ENCODE data around the gene MITF.

The MITF gene

GRCh38 chr3:69745505-69745904, 6.2 kb downstream of the MITF start:
- TF ChIP-seq, protein P1, sequence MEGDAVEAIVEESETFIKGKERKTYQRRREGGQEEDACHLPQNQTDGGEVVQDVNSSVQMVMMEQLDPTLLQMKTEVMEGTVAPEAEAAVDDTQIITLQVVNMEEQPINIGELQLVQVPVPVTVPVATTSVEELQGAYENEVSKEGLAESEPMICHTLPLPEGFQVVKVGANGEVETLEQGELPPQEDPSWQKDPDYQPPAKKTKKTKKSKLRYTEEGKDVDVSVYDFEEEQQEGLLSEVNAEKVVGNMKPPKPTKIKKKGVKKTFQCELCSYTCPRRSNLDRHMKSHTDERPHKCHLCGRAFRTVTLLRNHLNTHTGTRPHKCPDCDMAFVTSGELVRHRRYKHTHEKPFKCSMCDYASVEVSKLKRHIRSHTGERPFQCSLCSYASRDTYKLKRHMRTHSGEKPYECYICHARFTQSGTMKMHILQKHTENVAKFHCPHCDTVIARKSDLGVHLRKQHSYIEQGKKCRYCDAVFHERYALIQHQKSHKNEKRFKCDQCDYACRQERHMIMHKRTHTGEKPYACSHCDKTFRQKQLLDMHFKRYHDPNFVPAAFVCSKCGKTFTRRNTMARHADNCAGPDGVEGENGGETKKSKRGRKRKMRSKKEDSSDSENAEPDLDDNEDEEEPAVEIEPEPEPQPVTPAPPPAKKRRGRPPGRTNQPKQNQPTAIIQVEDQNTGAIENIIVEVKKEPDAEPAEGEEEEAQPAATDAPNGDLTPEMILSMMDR (IDR thresholded peaks at IDR 0.05; ENCODE audit: low read depth, low read length, missing control alignments), result no peak
- DNase-seq (ENCODE audit: extremely low read depth, low read depth), result no peak
- H3K4me3 ChIP-seq (replicated peaks; ENCODE audit: low read depth, low read length), result no peak overlapping the region

- H3K4me3 ChIP-seq (replicated peaks; ENCODE audit: low read depth, low read length), result no peak overlapping the region
- TF ChIP-seq, protein P1 (IDR thresholded peaks at IDR 0.05; ENCODE audit: low read depth, low read length, missing control alignments), result no peak
- no peak for DNase-seq (ENCODE audit: extremely low read depth, low read depth)
Measured at GRCh38 chr3:69746119-69746518, 6.9 kb downstream of the MITF start.

DNA sequence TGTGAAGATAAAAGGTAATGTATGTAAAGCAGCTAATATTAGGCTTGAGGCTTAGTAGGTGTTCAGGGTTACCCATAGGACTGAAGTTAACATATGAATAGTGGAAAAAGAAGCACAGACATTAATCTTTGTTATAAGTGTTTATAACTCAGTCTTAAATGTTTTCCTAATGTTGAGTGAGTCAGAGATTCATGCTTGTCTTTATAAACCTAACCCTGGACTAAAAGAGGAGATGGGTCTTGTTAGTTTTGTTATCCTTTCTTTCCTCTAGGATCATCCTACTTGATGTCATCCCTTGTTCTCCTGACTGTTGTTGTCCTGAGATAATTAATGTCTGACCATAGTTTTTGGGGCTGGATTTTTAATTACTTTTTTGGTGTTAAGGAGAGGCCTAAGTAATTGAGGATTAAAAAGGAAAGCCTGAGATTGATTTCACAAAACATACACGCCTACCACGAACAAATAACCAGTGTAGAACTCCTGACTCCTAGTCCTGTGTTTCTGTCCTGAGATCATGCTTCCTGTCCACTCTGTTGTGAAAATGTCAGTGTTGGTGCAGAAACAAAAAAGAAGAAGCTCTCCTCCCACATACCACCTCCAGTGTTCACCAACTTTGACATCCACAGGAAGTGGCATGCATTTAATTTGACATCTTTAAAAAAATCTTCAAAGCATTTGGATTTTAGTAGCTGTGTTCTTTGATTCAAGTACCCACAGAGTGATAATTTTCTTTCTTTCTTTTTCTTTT, 8.4 kb downstream of the MITF start:
- TF ChIP-seq, protein P1 (IDR thresholded peaks at IDR 0.05; ENCODE audit: low read depth, low read length, missing control alignments), result no peak
- DNase-seq (ENCODE audit: extremely low read depth, low read depth), result no peak

GRCh38 chr3:69748503-69748902, 9.2 kb downstream of the MITF start:
- DNase-seq (ENCODE audit: extremely low read depth, low read depth), result no peak
- TF ChIP-seq, protein P1 (IDR thresholded peaks at IDR 0.05; ENCODE audit: low read depth, low read length, missing control alignments), result no peak
- H3K4me3 ChIP-seq (replicated peaks; ENCODE audit: low read depth, low read length), result no peak overlapping the region

More for the DNA sequence above, 8.4 kb downstream of the MITF start:
- no peak overlapping the region for H3K4me3 ChIP-seq (replicated peaks; ENCODE audit: low read depth, low read length)

DNA sequence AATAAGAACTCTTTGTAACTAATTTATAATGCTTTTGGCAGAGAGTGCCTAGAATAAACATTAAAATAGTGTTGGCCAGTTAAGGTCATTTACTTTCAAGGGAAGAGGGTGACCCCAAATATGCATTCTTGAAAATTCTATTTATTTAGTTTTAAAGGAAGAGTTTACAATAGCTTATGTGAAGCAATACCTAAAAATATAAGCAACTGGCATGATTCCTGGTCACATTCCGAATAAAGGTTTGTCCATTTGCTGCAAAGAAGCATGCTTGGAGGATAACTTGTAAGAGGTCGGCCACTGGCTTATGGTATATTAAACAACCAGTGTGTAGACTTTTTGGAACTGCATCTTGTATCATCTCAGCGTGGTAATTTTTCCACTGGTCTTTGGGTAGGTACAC, 10.2 kb downstream of the MITF start:
- DNase-seq (ENCODE audit: extremely low read depth, low read depth), result no peak
- TF ChIP-seq, protein P1 (IDR thresholded peaks at IDR 0.05; ENCODE audit: low read depth, low read length, missing control alignments), result no peak
- no peak overlapping the region for H3K4me3 ChIP-seq (replicated peaks; ENCODE audit: low read depth, low read length)

GRCh38 chr3:69750549-69750948, 11.3 kb downstream of the MITF start:
- TF ChIP-seq, protein P1 (IDR thresholded peaks at IDR 0.05; ENCODE audit: low read depth, low read length, missing control alignments), result no peak
- no peak for DNase-seq (ENCODE audit: extremely low read depth, low read depth)
- H3K4me3 ChIP-seq (replicated peaks; ENCODE audit: low read depth, low read length), result no peak overlapping the region

DNA sequence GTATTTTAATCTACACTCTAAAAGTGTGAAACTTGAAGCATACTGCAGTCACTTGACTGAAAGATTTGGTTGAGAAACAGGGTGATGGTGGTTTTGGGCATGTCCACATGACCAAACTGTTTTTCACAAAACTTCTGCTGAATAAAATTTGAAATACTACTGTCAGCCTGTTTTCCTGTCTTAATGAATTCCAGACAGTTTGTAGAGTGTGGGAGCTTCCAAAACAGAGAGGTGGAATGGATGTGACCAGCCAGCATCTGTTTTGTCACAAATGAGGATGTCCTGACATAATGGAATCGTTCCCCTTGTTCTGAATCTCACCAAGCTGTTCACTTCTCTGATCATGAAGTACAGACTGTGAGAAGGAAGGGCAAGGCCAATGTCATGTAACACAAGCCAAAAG, 11.8 kb downstream of the MITF start:
- TF ChIP-seq, protein P1 (IDR thresholded peaks at IDR 0.05; ENCODE audit: low read depth, low read length, missing control alignments), result no peak
- no peak for DNase-seq (ENCODE audit: extremely low read depth, low read depth)
- no peak overlapping the region for H3K4me3 ChIP-seq (replicated peaks; ENCODE audit: low read depth, low read length)
